H1 (cell line): ENCODE results near the gene RNF183. TPM values are rescaled to one million over a fixed set of nuclear protein-coding genes. Genes with fewer than 3 reads are reported as not detected.

Experiments used
- CTCF ChIA-PET: fragments of 300-600 bp; sonication (Branson Sonifier 250); formaldehyde crosslinking; loops from one replicate; lab custom pipeline; 2021; ENCODE audit not compliant: partially characterized antibody; lab: Charles Lee
- POLR2A ChIA-PET: fragments of 300-600 bp; sonication (Branson Sonifier 250); formaldehyde crosslinking; loops from one replicate; lab custom pipeline; 2021; ENCODE audit warnings: inconsistent platforms; ENCODE audit not compliant: partially characterized antibody; lab: Charles Lee
- DNase-seq, 2 experiments: peaks; one replicate each; pipeline versions ENCODE4 v3.0.0 to v3.0.0-alpha.2; 2010 to 2022; ENCODE audit warnings: low spot score in 2 of 2, low read depth in 1 of 2, mixed read lengths in 1 of 2
- FAIRE-seq: peaks from 2 replicates; lab custom pipeline; 2011; peaks lifted over from hg19 to GRCh38; lab: Jason Lieb, UNC
- H2AFZ ChIP-seq: 2 replicates; pipeline ENCODE4 v1.8.1; 2012; ENCODE audit warnings: low read length, inconsistent platforms
- H2AK5ac ChIP-seq: 2 replicates; pipeline ENCODE4 v1.6.1; 2013; ENCODE audit warnings: low read depth, low read length
- H2BK120ac ChIP-seq: replicated peaks from 2 replicates; pipeline ENCODE3; 2013; ENCODE audit warnings: low read depth, low read length, inconsistent platforms
- H2BK12ac ChIP-seq: 2 replicates; pipeline ENCODE4 v1.6.1; 2013; ENCODE audit warnings: low read depth, low read length
- H2BK15ac ChIP-seq: 2 replicates; pipeline ENCODE4 v1.6.1; 2013; ENCODE audit warnings: low read length
- H2BK20ac ChIP-seq: 2 replicates; pipeline ENCODE4 v1.6.1; 2013; ENCODE audit warnings: low read length
- H2BK5ac ChIP-seq: 2 replicates; pipeline ENCODE4 v1.6.1; 2013; ENCODE audit warnings: low read depth, low read length
- H3K14ac ChIP-seq: 2 replicates; pipeline ENCODE4 v1.6.1; 2013; ENCODE audit warnings: inconsistent platforms; ENCODE audit not compliant: insufficient read length
- H3K18ac ChIP-seq: 2 replicates; pipeline ENCODE4 v1.6.1; 2013; ENCODE audit warnings: low read length; ENCODE audit errors: extremely low read depth
- H3K23ac ChIP-seq: 2 replicates; pipeline ENCODE4 v1.6.1; 2013; ENCODE audit warnings: inconsistent platforms; ENCODE audit not compliant: insufficient read length
- H3K23me2 ChIP-seq: 2 replicates; pipeline ENCODE4 v1.6.1; 2013; ENCODE audit warnings: low read depth, low read length
- H3K27ac ChIP-seq: 2 replicates; pipeline ENCODE4 v1.6.1; 2011; ENCODE audit warnings: low read depth, low read length, inconsistent platforms
- H3K27me3 ChIP-seq, 4 experiments: replicated peaks in 1 of 4; 1 replicate in 1 of 4; 2 replicates in 3 of 4; pipeline versions ENCODE4 v1.6.1 to v1.8.1; 2011 to 2013; ENCODE audit warnings: low read length in 3 of 4, mild to moderate bottlenecking in 3 of 4, inconsistent platforms in 2 of 4, mixed read lengths in 2 of 4, moderate library complexity in 1 of 4; ENCODE audit not compliant: control insufficient read depth in 3 of 4, insufficient read depth in 3 of 4; ENCODE audit errors: extremely low read depth in 1 of 4
- H3K36me3 ChIP-seq, 4 experiments: 2 replicates each; pipeline versions ENCODE4 v1.6.1 to v1.8.1; 2011 to 2013; ENCODE audit warnings: mild to moderate bottlenecking in 4 of 4, low read length in 3 of 4, moderate library complexity in 2 of 4, control low read depth in 1 of 4, inconsistent platforms in 1 of 4; ENCODE audit not compliant: insufficient read depth in 4 of 4, control insufficient read depth in 2 of 4
- H3K4ac ChIP-seq: replicated peaks from 2 replicates; pipeline ENCODE3; 2013; ENCODE audit warnings: low read length, low read depth, mixed read lengths, inconsistent platforms; ENCODE audit not compliant: insufficient read length
- H3K4me1 ChIP-seq, 4 experiments: replicated peaks in 1 of 4; 1 replicate in 1 of 4; 2 replicates in 3 of 4; pipeline versions ENCODE4 v1.6.1 to v1.8.1; 2011 to 2013; ENCODE audit warnings: low read length in 3 of 4, inconsistent platforms in 2 of 4, mixed read lengths in 1 of 4; ENCODE audit not compliant: insufficient read depth in 4 of 4, control insufficient read depth in 3 of 4
- H3K4me2 ChIP-seq, 2 experiments: 2 replicates each; pipeline versions ENCODE4 v1.6.1 to v1.8.1; 2011 to 2013; ENCODE audit warnings: low read depth in 2 of 2, low read length in 2 of 2, control low read depth in 1 of 2, inconsistent platforms in 1 of 2, mild to moderate bottlenecking in 1 of 2; ENCODE audit not compliant: insufficient read depth in 1 of 2
- H3K4me3 ChIP-seq, 4 experiments: fragments of 200-600, 300-600 bp in 1 of 4; sonication (generic), shearing (Covaris generic), sonication (Bioruptor Twin) in 1 of 4; 2 replicates each; pipeline versions ENCODE4 v1.5.1 to v1.8.1; 2011 to 2016; ENCODE audit warnings: low read length in 4 of 4, low read depth in 3 of 4, control low read depth in 2 of 4, inconsistent platforms in 2 of 4, mild to moderate bottlenecking in 2 of 4, mixed read lengths in 1 of 4, moderate library complexity in 1 of 4; ENCODE audit not compliant: insufficient read depth in 2 of 4; ENCODE audit errors: extremely low read depth in 1 of 4
- H3K56ac ChIP-seq: replicated peaks from 2 replicates; pipeline ENCODE3; 2013; ENCODE audit warnings: low read depth, mild to moderate bottlenecking, mixed read lengths, low read length, inconsistent platforms; ENCODE audit not compliant: insufficient read length
- H3K79me1 ChIP-seq: 2 replicates; pipeline ENCODE4 v1.6.1; 2013; ENCODE audit warnings: low read depth, low read length, control low read depth
- H3K79me2 ChIP-seq, 2 experiments: 2 replicates each; pipeline versions ENCODE4 v1.6.1 to v1.8.1; 2012 to 2013; ENCODE audit warnings: low read length in 2 of 2, mild to moderate bottlenecking in 2 of 2, inconsistent platforms in 1 of 2; ENCODE audit not compliant: insufficient read depth in 2 of 2, control insufficient read depth in 1 of 2
- H3K9ac ChIP-seq, 4 experiments: replicated peaks in 1 of 4; 1 replicate in 1 of 4; 2 replicates in 3 of 4; pipeline versions ENCODE4 v1.6.1 to v1.8.1; 2011 to 2013; ENCODE audit warnings: low read depth in 3 of 4, low read length in 3 of 4, control low read depth in 2 of 4, mild to moderate bottlenecking in 2 of 4, moderate library complexity in 2 of 4, inconsistent platforms in 1 of 4; ENCODE audit errors: extremely low read depth in 1 of 4
- H3K9me3 ChIP-seq, 2 experiments: 2 replicates each; pipeline versions ENCODE4 v1.6.1 to v1.8.1; 2012 to 2013; ENCODE audit warnings: mild to moderate bottlenecking in 2 of 2, moderate library complexity in 2 of 2, control low read depth in 1 of 2, inconsistent platforms in 1 of 2, low read depth in 1 of 2, low read length in 1 of 2, mixed read lengths in 1 of 2; ENCODE audit not compliant: insufficient read depth in 2 of 2
- H4K20me1 ChIP-seq, 2 experiments: replicated peaks in 1 of 2; 2 replicates each; pipeline versions ENCODE3 to v1.8.1; 2011 to 2013; ENCODE audit warnings: inconsistent platforms in 2 of 2, low read length in 2 of 2, mild to moderate bottlenecking in 1 of 2; ENCODE audit not compliant: insufficient read depth in 2 of 2, control insufficient read depth in 1 of 2
- H4K5ac ChIP-seq: 2 replicates; pipeline ENCODE4 v1.6.1; 2013; ENCODE audit warnings: low read length, low read depth, mixed read lengths, inconsistent platforms; ENCODE audit not compliant: insufficient read length
- H4K8ac ChIP-seq: 2 replicates; pipeline ENCODE4 v1.8.0; 2013; ENCODE audit warnings: mild to moderate bottlenecking, moderate library complexity, low read length, inconsistent platforms; ENCODE audit not compliant: insufficient read depth; ENCODE audit errors: extremely low read depth
- H4K91ac ChIP-seq: replicated peaks from 2 replicates; pipeline ENCODE3; 2013; ENCODE audit warnings: low read length, mixed read lengths, inconsistent platforms; ENCODE audit not compliant: insufficient read length
- BCL11A ChIP-seq, 2 experiments: IDR thresholded peaks; one replicate each; pipeline ENCODE4 v1.6.1; 2011; ENCODE audit warnings: low read depth in 2 of 2, low read length in 2 of 2, mild to moderate bottlenecking in 2 of 2
- BRCA1 ChIP-seq: IDR thresholded peaks from 2 replicates; pipeline ENCODE4 v1.6.1; 2012; ENCODE audit warnings: low read depth, low read length, improper control_type of control experiment
- KDM1A ChIP-seq: fragments of 200-600, 300-600 bp; sonication (generic); IDR thresholded peaks from 2 replicates; pipeline ENCODE4 v1.7.1; 2016; ENCODE audit warnings: mild to moderate bottlenecking, low read length, borderline replicate concordance
- NRF1 ChIP-seq: IDR thresholded peaks from 2 replicates; pipeline ENCODE4 v1.6.1; 2011; ENCODE audit warnings: mild to moderate bottlenecking, low read depth, low read length, improper control_type of control experiment
- TEAD4 ChIP-seq: IDR thresholded peaks from 2 replicates; pipeline ENCODE4 v1.6.1; 2012; ENCODE audit warnings: low read depth, low read length, inconsistent platforms, mixed read lengths
- WGBS, 2 experiments: shearing (Covaris generic) in 1 of 2; methylation state at CpG; one replicate each; pipeline versions ENCODE4 v1.1.6 to v1.1.7; 2013 to 2015; ENCODE audit warnings: low lambda C conversion rate in 2 of 2, mixed read lengths in 2 of 2, inconsistent platforms in 1 of 2, low coverage in 1 of 2, missing lambda C conversion rate in 1 of 2; ENCODE audit not compliant: insufficient replicate concordance in 2 of 2, insufficient coverage in 1 of 2, insufficient read length in 1 of 2; ENCODE audit errors: extremely low coverage in 1 of 2, missing lambda C conversion rate in 1 of 2; 5-methylcytosine and 5-hydroxymethylcytosine counted together
- polyA plus RNA-seq, 7 experiments: library from polyadenylated mRNA; depleted of rRNA in 3 of 7; stranded (reverse) in 5 of 7; unstranded in 2 of 7; fragments of >200 nt in 5 of 7; fragments of 200-250 nt in 2 of 7; gene quantifications; 1 replicate in 5 of 7; 2 replicates in 1 of 7; 4 replicates in 1 of 7; pipeline versions ENCODE4 v1.2.1 to v1.2.3, GENCODE V29; 2011 to 2013; ENCODE audit warnings: missing spikeins in 2 of 7, mixed read lengths in 2 of 7
- total RNA-seq: library from RNA; stranded (reverse); fragmentation: NEBNext Ultra II Directional; extraction: Animal tissue kit (Norgen Biotek cat#: 25700); gene quantifications from 2 replicates; pipeline ENCODE4 v1.2.1, GENCODE V29; 2021

RNF183 gene
- total and polyA plus RNA-seq, 2 of the 8 experiments (the other 6 are each of a cell fraction or from before 2014, with no cell fraction given), result 0.15 TPM; not detected in 1

DNA sequence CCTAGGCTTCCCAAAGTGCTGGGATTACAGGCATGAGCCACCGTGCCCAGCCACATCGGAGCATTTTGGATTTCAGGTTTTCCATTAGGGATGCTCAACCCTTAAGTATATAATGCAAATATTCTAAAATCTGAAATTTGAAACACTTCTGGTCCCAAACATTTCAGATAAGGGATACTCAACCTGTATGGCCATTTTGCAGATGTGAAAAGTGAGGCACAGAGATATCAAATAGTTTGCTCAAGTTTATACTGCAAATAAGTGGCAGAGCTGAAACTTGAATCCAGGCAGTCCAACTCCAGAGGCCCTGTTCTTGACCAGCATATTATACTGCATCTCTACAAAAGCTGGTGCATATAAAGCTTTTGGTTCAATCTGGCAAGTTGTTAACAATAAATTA, 34.5 kb upstream of the RNF183 start:
- no peak overlapping the region for H3K27ac ChIP-seq
- no peak overlapping the region for H3K14ac ChIP-seq
- FAIRE-seq, result no peak
- H3K4ac ChIP-seq, result no peak overlapping the region
- H3K9me3 ChIP-seq, result no peaks in the 10 kb centered on the region
- no peak overlapping the region for H2BK5ac ChIP-seq
- no peak overlapping the region for H2AK5ac ChIP-seq
- CTCF ChIA-PET, result interaction anchor here (0.9 to 1.0 kb wide), 2 partner anchors 10 to 318 kb away, joined by 3 to 4 read pairs; no protein-coding TSS in a partner anchor
- H2BK15ac ChIP-seq, result no peak overlapping the region
- peaks cover 0 to 2% (median 0%) of the 10 kb centered on the region in 4 experiments; a peak in 2 of 7 replicates for H3K4me1 ChIP-seq
- no peak overlapping the region for H4K8ac ChIP-seq
- no peak overlapping the region for H2BK120ac ChIP-seq
- H3K4me2 ChIP-seq, result no peak overlapping the region
- TF ChIP-seq TEAD4 (no peak), NRF1 (no peak), BCL11A (IDR thresholded peaks at IDR 0.05; ENCODE audit: low read depth in 2 of 2, low read length in 2 of 2) (no peak), KDM1A (no peak), BRCA1 (no peak)
- POLR2A ChIA-PET, result interaction anchor here (1.7 kb wide), 1 partner anchor 12 kb away, joined by 4 read pairs; the partner anchor contains the start of gene BSPRY
- peaks cover 4% of the 10 kb centered on the region for H3K23me2 ChIP-seq
- no peak overlapping the region for H4K5ac ChIP-seq
- 97% methylated on average over 2 of the region's 2 CpGs; no CpG with 5 or more reads in 1 of the 2 experiments for WGBS, 2 experiments
- no peak overlapping the region for H3K23ac ChIP-seq
- no peak overlapping the region for H2BK20ac ChIP-seq
- H2AFZ ChIP-seq, result no peak overlapping the region
- H3K56ac ChIP-seq, result no peak overlapping the region
- H3K4me3 ChIP-seq, result no peak overlapping the region
- no peak overlapping the region for H4K91ac ChIP-seq
- H3K79me1 ChIP-seq, result no peaks in the 10 kb centered on the region
- no peaks in the 10 kb centered on the region for H3K79me2 ChIP-seq
- DNase-seq, result no peak
- H3K36me3 ChIP-seq, result no peaks in the 10 kb centered on the region
- H3K9ac ChIP-seq, result no peak overlapping the region
- H4K20me1 ChIP-seq, result no peaks in the 10 kb centered on the region
- H3K27me3 ChIP-seq, result peaks cover 0 to 7% (median 3%) of the 10 kb centered on the region in 4 experiments; a peak in 2 of 7 replicates
- H3K18ac ChIP-seq, result no peak overlapping the region
- H2BK12ac ChIP-seq, result no peak overlapping the region
